K562 (cell line): Measurements from ENCODE around the gene ABHD14A.

ENCODE experiments used
- ELF4 ChIP-seq: fragments of 450-650 bp; formaldehyde crosslinking; IDR thresholded peaks from 2 replicates; pipeline ENCODE4 v1.4.0; 2022; ENCODE audit warnings: missing genetic modification characterization
- EP300 ChIP-seq: IDR thresholded peaks from 2 replicates; pipeline ENCODE4 v1.6.1; 2012; ENCODE audit warnings: low read length, improper control_type of control experiment
- MAFK ChIP-seq: IDR thresholded peaks from 2 replicates; pipeline ENCODE4 v1.6.1; 2011; ENCODE audit warnings: low read length, improper control_type of control experiment
- NUFIP1 ChIP-seq: fragments of 450-650 bp; IDR thresholded peaks from 2 replicates; pipeline ENCODE4 v1.6.1; 2018; ENCODE audit not compliant: partially characterized antibody
- POLR2A ChIP-seq: fragments of 450-650 bp; conservative IDR thresholded peaks from 2 replicates; pipeline ENCODE4 v1.6.1; 2016
- TRIM24 ChIP-seq, 2 experiments: fragments of 450-650 bp; IDR thresholded peaks; 2 replicates each; pipeline ENCODE4 v1.6.1; 2016
- ZBTB17 ChIP-seq: fragments of 450-650 bp; formaldehyde crosslinking; IDR thresholded peaks from 2 replicates; pipeline ENCODE4 v1.4.0; 2020; ENCODE audit warnings: mild to moderate bottlenecking
- ZNF232 ChIP-seq: sonication (generic); formaldehyde crosslinking; IDR thresholded peaks from 2 replicates; pipeline ENCODE4 v1.8.0; 2022; ENCODE audit warnings: mild to moderate bottlenecking, missing genetic modification reagents
- TF ChIP-seq, protein P1 (sequence below), 3 experiments: IDR thresholded peaks in 2 of 3; conservative IDR thresholded peaks in 1 of 3; 2 replicates each; pipeline ENCODE4 v1.5.1; 2011 to 2012; ENCODE audit warnings: low read length in 3 of 3, mild to moderate bottlenecking in 3 of 3, control low read depth in 2 of 3, improper control_type of control experiment in 1 of 3, inconsistent platforms in 1 of 3, low read depth in 1 of 3, mixed read lengths in 1 of 3, moderate library complexity in 1 of 3; ENCODE audit not compliant: insufficient read depth in 2 of 3
- TF ChIP-seq, protein P2 (sequence below): fragments of 450-650 bp; formaldehyde crosslinking; IDR thresholded peaks from 2 replicates; pipeline ENCODE4 v1.4.0; 2020; ENCODE audit warnings: mild to moderate bottlenecking
- TF ChIP-seq, protein P3 (sequence below): sonication (generic); formaldehyde crosslinking; IDR thresholded peaks from 2 replicates; pipeline ENCODE4 v1.9.0; 2022; ENCODE audit warnings: mild to moderate bottlenecking, missing genetic modification reagents
- TF ChIP-seq, protein P4 (sequence below): fragments of 450-650 bp; IDR thresholded peaks from 2 replicates; pipeline ENCODE4 v1.6.1; 2016; ENCODE audit warnings: low read depth

DNA sequence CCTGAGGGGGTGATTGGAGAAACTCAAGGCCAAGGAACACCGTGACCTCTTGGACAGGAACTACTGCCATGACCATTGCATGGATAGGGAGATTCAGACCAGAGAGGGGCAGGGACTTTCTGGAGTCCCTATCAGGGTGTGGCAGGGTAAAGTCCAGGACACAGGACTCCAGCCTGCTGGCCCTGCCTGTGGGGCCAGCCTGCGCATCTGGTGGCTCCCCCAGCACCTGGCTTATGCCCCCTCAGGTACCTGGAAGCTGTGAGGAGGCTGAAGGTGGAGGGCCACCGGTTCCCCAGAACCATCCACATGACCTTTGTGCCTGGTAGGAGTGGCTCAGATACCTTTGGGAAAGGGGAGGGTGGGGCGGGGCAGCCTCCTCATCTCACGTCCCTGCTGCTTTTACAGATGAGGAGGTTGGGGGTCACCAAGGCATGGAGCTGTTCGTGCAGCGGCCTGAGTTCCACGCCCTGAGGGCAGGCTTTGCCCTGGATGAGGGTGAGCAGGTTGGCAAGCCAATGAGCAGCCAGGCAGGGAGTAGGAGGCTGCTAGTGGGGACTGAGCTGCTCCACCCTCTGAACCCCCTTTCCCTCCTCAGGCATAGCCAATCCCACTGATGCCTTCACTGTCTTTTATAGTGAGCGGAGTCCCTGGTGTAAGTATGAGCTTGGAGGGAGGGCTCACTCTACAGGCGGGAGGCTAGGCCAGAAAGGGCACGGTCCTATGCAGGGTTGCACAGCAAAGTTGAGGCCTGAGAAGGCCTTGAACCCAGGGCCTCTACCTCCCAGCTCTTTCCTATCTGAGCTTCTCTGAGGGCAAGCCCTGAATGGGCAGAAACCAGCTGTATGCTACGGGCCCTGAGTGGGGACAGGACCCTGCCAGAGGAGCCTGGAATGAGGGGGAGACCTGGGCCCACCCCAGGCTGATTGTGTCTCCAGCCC lies 11.4 kb downstream of the ABHD14A start:
- TF ChIP-seq, protein P1, sequence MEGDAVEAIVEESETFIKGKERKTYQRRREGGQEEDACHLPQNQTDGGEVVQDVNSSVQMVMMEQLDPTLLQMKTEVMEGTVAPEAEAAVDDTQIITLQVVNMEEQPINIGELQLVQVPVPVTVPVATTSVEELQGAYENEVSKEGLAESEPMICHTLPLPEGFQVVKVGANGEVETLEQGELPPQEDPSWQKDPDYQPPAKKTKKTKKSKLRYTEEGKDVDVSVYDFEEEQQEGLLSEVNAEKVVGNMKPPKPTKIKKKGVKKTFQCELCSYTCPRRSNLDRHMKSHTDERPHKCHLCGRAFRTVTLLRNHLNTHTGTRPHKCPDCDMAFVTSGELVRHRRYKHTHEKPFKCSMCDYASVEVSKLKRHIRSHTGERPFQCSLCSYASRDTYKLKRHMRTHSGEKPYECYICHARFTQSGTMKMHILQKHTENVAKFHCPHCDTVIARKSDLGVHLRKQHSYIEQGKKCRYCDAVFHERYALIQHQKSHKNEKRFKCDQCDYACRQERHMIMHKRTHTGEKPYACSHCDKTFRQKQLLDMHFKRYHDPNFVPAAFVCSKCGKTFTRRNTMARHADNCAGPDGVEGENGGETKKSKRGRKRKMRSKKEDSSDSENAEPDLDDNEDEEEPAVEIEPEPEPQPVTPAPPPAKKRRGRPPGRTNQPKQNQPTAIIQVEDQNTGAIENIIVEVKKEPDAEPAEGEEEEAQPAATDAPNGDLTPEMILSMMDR (IDR thresholded peaks at IDR 0.05 in 2 of 3, conservative IDR thresholded peaks at IDR 0.05 in 1 of 3; ENCODE audit: insufficient read depth in 2 of 3, low read depth in 1 of 3, low read length in 3 of 3): no peak
- TF ChIP-seq POLR2A: no peak
- TF ChIP-seq ZBTB17 (CRISPR knock-in tag): no peak
- TF ChIP-seq, protein P2, sequence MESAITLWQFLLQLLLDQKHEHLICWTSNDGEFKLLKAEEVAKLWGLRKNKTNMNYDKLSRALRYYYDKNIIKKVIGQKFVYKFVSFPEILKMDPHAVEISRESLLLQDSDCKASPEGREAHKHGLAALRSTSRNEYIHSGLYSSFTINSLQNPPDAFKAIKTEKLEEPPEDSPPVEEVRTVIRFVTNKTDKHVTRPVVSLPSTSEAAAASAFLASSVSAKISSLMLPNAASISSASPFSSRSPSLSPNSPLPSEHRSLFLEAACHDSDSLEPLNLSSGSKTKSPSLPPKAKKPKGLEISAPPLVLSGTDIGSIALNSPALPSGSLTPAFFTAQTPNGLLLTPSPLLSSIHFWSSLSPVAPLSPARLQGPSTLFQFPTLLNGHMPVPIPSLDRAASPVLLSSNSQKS (CRISPR knock-in tag): no peak
- TF ChIP-seq, protein P3, sequence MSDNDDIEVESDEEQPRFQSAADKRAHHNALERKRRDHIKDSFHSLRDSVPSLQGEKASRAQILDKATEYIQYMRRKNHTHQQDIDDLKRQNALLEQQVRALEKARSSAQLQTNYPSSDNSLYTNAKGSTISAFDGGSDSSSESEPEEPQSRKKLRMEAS: no peak
- no peak for TF ChIP-seq ZNF232 (CRISPR knock-in tag)
- no peak for TF ChIP-seq MAFK
- TF ChIP-seq, protein P4, sequence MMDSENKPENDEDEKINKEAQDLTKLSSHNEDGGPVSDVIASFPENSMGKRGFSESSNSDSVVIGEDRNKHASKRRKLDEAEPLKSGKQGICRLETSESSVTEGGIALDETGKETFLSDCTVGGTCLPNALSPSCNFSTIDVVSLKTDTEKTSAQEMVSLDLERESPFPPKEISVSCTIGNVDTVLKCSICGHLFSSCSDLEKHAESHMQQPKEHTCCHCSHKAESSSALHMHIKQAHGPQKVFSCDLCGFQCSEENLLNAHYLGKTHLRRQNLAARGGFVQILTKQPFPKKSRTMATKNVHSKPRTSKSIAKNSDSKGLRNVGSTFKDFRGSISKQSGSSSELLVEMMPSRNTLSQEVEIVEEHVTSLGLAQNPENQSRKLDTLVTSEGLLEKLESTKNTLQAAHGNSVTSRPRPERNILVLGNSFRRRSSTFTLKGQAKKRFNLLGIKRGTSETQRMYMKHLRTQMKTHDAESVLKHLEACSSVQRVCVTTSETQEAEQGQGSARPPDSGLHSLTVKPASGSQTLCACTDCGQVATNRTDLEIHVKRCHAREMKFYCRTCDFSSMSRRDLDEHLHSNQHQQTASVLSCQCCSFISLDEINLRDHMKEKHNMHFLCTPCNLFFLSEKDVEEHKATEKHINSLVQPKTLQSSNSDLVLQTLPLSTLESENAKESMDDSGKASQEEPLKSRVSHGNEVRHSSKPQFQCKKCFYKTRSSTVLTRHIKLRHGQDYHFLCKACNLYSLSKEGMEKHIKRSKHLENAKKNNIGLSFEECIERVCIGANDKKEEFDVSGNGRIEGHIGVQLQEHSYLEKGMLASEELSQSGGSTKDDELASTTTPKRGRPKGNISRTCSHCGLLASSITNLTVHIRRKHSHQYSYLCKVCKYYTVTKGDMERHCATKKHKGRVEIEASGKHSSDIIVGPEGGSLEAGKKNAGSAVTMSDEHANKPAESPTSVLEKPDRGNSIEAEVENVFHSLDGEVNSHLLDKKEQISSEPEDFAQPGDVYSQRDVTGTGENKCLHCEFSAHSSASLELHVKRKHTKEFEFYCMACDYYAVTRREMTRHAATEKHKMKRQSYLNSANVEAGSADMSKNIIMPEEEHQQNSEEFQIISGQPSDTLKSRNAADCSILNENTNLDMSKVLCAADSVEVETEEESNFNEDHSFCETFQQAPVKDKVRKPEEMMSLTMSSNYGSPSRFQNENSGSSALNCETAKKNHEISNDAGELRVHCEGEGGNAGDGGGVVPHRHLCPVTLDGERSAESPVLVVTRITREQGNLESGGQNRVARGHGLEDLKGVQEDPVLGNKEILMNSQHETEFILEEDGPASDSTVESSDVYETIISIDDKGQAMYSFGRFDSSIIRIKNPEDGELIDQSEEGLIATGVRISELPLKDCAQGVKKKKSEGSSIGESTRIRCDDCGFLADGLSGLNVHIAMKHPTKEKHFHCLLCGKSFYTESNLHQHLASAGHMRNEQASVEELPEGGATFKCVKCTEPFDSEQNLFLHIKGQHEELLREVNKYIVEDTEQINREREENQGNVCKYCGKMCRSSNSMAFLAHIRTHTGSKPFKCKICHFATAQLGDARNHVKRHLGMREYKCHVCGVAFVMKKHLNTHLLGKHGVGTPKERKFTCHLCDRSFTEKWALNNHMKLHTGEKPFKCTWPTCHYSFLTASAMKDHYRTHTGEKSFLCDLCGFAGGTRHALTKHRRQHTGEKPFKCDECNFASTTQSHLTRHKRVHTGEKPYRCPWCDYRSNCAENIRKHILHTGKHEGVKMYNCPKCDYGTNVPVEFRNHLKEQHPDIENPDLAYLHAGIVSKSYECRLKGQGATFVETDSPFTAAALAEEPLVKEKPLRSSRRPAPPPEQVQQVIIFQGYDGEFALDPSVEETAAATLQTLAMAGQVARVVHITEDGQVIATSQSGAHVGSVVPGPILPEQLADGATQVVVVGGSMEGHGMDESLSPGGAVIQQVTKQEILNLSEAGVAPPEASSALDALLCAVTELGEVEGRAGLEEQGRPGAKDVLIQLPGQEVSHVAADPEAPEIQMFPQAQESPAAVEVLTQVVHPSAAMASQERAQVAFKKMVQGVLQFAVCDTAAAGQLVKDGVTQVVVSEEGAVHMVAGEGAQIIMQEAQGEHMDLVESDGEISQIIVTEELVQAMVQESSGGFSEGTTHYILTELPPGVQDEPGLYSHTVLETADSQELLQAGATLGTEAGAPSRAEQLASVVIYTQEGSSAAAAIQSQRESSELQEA: no peak
- TF ChIP-seq NUFIP1: no peak
- TF ChIP-seq TRIM24 (IDR thresholded peaks at IDR 0.05): no peak
- no peak for TF ChIP-seq EP300
- no peak for TF ChIP-seq ELF4 (CRISPR knock-in tag)
